ENCODE data around the gene ZNF746. TPM values are rescaled to one million over a fixed set of nuclear protein-coding genes. Genes with fewer than 3 reads are reported as not detected.

Gene ZNF746
- total RNA-seq, 2 donors from 2014 or later, result 12.2 to 14.5 TPM

DNA sequence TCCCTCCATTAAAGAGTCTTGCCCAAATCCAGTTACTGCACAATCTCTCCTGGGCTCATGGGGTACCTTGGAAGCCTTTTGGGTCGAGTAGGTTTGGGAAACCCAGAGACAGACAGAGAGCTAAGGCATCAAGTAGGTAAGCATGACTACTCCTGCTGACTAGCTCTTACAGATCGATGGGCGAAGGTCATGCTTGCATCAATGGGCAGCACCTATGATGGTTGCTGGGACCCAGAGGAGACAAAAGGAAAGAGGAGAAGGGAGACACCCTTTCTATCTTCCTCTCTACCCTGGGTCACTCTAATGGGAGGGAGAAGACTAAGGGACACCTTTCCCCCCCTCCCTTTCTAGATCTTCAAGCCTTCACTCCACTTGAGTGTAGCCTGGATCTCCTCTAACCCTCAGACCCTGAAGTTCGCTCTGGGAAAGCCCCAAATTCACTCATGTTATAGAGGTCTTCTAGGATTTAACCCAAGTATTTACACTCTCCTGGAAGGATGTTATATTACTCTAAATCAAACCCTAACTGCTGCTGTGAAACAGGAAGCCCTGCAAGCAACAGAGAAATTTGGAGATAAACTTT lies 31.6 kb upstream of the ZNF746 start:
- no peaks in the 10 kb centered on the region for H3K36me3 ChIP-seq
- intact Hi-C loops (cut with DNase I), result no loop called here
- H3K27me3 ChIP-seq, result no peaks in the 10 kb centered on the region
- no peak overlapping the region for H3K9ac ChIP-seq (ENCODE audit: low read depth in 2 of 2, low read length in 2 of 2)
- H3K4me1 ChIP-seq, result no peaks in the 10 kb centered on the region
- TF ChIP-seq, protein P1, sequence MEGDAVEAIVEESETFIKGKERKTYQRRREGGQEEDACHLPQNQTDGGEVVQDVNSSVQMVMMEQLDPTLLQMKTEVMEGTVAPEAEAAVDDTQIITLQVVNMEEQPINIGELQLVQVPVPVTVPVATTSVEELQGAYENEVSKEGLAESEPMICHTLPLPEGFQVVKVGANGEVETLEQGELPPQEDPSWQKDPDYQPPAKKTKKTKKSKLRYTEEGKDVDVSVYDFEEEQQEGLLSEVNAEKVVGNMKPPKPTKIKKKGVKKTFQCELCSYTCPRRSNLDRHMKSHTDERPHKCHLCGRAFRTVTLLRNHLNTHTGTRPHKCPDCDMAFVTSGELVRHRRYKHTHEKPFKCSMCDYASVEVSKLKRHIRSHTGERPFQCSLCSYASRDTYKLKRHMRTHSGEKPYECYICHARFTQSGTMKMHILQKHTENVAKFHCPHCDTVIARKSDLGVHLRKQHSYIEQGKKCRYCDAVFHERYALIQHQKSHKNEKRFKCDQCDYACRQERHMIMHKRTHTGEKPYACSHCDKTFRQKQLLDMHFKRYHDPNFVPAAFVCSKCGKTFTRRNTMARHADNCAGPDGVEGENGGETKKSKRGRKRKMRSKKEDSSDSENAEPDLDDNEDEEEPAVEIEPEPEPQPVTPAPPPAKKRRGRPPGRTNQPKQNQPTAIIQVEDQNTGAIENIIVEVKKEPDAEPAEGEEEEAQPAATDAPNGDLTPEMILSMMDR (IDR thresholded peaks at IDR 0.05), result no peak
- no peak overlapping the region for H3K27ac ChIP-seq
- H3K9me3 ChIP-seq, result peaks cover 5% of the 10 kb centered on the region
- H3K4me3 ChIP-seq, result no peak overlapping the region
- no peak for DNase-seq

DNA sequence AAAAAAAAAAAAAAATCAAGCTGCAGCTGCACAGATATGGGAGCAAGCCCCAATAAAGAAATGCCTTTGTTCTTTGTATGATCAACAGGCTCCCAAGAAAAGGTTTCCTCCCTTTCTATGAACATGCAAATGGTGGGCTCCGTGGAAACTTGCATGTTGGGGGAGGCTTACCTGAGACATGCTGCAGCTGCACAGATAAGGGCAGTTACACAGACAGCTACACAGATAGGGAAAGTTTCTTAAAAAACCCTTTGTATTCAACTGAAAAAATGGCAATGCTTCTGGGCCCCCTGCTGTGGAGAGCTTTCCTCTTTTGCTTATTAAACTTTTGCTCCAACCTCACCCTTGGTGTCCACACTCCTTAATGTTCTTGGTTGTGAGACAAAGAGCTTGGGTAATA lies 29.8 kb upstream of the ZNF746 start:
- Histone ChIP-seq H3K4me1 (no peaks in the 10 kb centered on the region), H3K9me3 (peaks cover 5% of the 10 kb centered on the region), H3K4me3 (no peak overlapping the region), H3K9ac (ENCODE audit: low read depth in 2 of 2, low read length in 2 of 2) (no peak overlapping the region), H3K36me3 (no peaks in the 10 kb centered on the region), H3K27me3 (no peaks in the 10 kb centered on the region), H3K27ac (no peak overlapping the region)
- DNase-seq, result no peak
- intact Hi-C loops (cut with DNase I), result no loop called here
- TF ChIP-seq, protein P1 (IDR thresholded peaks at IDR 0.05), result no peak

DNA sequence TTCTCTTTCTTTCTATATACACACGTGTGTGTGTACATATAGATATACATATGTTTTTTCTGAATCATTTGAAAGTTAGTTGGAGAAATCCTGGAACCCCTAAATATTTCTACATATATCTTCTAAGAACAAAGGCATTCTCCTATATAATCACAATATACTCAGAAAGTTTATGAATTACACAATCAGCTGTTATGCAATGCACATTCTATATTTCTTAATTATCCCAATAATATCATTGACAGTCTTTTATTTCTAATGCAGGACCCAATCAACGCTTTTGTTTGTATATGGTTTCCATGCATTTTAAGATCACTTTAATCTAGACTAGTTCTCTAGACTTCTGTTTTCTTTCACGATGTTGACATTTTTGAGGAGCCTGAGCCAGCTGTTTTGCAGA lies 27.7 kb upstream of the ZNF746 start:
- intact Hi-C loops (cut with DNase I), result no loop called here
- no peak for DNase-seq
- Histone ChIP-seq H3K9ac (ENCODE audit: low read depth in 2 of 2, low read length in 2 of 2) (no peak overlapping the region), H3K4me3 (no peak overlapping the region), H3K4me1 (no peaks in the 10 kb centered on the region), H3K36me3 (no peaks in the 10 kb centered on the region), H3K27ac (no peak overlapping the region), H3K9me3 (no peaks in the 10 kb centered on the region), H3K27me3 (no peaks in the 10 kb centered on the region)
- TF ChIP-seq, protein P1 (IDR thresholded peaks at IDR 0.05), result no peak

DNA sequence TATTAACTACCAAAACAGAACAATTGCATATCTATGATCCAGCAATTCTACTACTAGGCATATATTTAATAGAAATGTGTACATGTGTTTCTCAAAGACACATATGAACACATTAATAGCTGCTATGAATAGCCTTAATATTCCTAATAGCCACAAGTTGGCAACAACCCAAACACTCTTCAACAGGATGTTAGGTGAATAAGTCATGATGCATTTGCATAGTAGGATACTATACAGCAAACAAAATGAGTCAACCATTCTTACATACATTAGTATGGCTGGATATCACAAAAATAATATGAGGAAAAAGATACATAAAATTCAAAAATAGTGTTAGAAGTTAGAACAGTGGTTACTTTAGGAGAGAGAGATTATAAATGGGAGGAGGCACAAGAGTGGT lies 26.8 kb upstream of the ZNF746 start:
- Histone ChIP-seq H3K4me3 (no peak overlapping the region), H3K9ac (ENCODE audit: low read depth in 2 of 2, low read length in 2 of 2) (no peak overlapping the region), H3K9me3 (no peaks in the 10 kb centered on the region), H3K4me1 (no peaks in the 10 kb centered on the region), H3K27me3 (no peaks in the 10 kb centered on the region), H3K27ac (no peak overlapping the region), H3K36me3 (no peaks in the 10 kb centered on the region)
- TF ChIP-seq, protein P1 (IDR thresholded peaks at IDR 0.05), result no peak
- intact Hi-C loops (cut with DNase I), result no loop called here
- DNase-seq, result no peak

DNA sequence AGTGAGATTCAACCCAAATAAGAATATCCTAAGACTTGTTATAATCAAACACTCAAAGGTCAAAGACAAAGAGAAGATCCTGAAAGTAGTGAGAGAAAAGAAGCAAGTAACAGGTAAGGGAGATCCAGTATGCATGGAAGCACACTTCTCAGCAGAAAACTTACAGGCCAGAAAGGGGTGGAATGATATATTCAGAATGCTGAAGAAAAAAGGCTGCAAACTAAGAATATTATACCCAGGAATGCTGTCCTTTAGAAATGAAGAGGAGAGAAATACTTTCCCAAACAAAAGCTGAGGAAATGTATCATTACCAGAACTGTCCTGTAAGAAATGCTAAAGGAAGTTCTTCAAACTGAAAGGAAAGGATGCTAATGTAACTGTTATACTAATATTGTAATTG lies 12.6 kb upstream of the ZNF746 start:
- no peaks in the 10 kb centered on the region for H3K9me3 ChIP-seq
- TF ChIP-seq, protein P1 (IDR thresholded peaks at IDR 0.05), result no peak
- H3K4me3 ChIP-seq, result no peak overlapping the region
- no peaks in the 10 kb centered on the region for H3K36me3 ChIP-seq
- intact Hi-C loops (cut with DNase I), result no loop called here
- no peak for DNase-seq
- H3K27ac ChIP-seq, result no peak overlapping the region
- H3K4me1 ChIP-seq, result no peaks in the 10 kb centered on the region
- no peak overlapping the region for H3K9ac ChIP-seq (ENCODE audit: low read depth in 2 of 2, low read length in 2 of 2)
- H3K27me3 ChIP-seq, result no peaks in the 10 kb centered on the region
